Ishikawa (cell line): ENCODE measurements around the gene URB1.

ENCODE experiments used
- CEBPB ChIP-seq: IDR thresholded peaks from 2 replicates; pipeline ENCODE4 v1.6.1; 2012
- CREB1 ChIP-seq: IDR thresholded peaks from 2 replicates; pipeline ENCODE4 v1.6.1; 2012; ENCODE audit warnings: low read depth
- EGR1 ChIP-seq: IDR thresholded peaks from 2 replicates; pipeline ENCODE4 v1.6.1; 2012
- EP300 ChIP-seq: IDR thresholded peaks from 2 replicates; pipeline ENCODE4 v1.6.1; 2012; ENCODE audit warnings: borderline replicate concordance
- RAD21 ChIP-seq: IDR thresholded peaks from 2 replicates; pipeline ENCODE4 v1.6.1; 2012; ENCODE audit warnings: low read depth
- TAF1 ChIP-seq: IDR thresholded peaks from 2 replicates; pipeline ENCODE4 v1.6.1; 2012; ENCODE audit warnings: low read depth, mild to moderate bottlenecking
- TCF12 ChIP-seq: IDR thresholded peaks from 2 replicates; pipeline ENCODE4 v1.6.1; 2012; ENCODE audit warnings: low read depth
- TEAD4 ChIP-seq: IDR thresholded peaks from 2 replicates; pipeline ENCODE4 v1.6.1; 2012
- ZBTB7A ChIP-seq: IDR thresholded peaks from 2 replicates; pipeline ENCODE4 v1.6.1; 2012; ENCODE audit warnings: low read depth
- TF ChIP-seq, protein P1 (sequence below): IDR thresholded peaks from 2 replicates; pipeline ENCODE4 v1.6.1; 2012; ENCODE audit warnings: low read depth, mild to moderate bottlenecking
- TF ChIP-seq, protein P2 (sequence below): IDR thresholded peaks from 2 replicates; pipeline ENCODE4 v1.6.1; 2012

DNA sequence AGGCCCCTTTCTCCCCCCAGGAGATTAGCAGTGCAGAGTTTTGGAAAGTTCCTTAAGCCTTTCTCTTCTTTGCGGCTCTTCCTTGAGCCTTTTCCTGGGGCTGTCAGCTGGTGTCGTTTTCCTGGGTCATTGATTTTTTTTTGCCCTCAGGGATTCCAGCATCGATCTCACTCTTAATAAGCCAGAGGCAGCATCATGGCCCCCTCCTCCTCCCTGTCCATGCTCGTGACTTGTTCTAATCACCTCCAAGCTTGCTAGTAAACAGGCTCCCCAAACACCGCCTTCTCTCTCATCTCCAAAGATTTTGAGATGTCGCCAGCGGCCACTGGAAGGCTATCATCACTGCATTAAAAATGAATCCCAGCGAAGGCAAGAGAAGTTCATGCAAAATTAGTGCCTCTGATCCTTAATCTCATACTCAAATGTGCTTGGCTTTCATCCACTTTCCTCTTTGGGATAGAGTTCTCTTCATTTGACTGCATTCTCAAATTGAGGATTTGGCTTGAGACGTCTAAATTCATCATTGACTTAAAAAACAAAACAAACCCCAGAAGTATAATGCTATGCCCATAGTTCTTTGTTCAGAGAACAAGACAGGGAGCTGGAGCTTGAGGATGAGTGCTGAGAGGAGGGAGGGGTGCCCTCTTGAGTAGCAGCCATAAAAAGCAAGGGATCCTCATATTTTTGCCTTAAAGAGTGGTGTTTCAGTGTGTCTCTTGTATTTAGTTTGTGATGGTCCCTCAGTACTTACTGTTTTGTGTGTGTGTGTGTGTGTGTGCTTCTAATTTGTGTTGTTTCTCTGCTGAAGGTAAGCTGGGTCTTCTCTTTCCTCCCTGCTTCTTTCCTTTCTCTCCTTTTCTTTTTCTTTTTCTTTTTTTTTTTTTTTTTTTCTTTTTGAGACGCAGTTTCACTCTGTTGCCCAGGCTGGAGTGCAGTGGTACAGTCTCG is 22.9 kb upstream of the URB1 start:
- TF ChIP-seq EP300 (no peak), CREB1 (no peak), EGR1 (no peak), TAF1 (no peak), TCF12 (no peak), TEAD4 (no peak), RAD21 (no peak), CEBPB (no peak), ZBTB7A (no peak)
- TF ChIP-seq, protein P1, sequence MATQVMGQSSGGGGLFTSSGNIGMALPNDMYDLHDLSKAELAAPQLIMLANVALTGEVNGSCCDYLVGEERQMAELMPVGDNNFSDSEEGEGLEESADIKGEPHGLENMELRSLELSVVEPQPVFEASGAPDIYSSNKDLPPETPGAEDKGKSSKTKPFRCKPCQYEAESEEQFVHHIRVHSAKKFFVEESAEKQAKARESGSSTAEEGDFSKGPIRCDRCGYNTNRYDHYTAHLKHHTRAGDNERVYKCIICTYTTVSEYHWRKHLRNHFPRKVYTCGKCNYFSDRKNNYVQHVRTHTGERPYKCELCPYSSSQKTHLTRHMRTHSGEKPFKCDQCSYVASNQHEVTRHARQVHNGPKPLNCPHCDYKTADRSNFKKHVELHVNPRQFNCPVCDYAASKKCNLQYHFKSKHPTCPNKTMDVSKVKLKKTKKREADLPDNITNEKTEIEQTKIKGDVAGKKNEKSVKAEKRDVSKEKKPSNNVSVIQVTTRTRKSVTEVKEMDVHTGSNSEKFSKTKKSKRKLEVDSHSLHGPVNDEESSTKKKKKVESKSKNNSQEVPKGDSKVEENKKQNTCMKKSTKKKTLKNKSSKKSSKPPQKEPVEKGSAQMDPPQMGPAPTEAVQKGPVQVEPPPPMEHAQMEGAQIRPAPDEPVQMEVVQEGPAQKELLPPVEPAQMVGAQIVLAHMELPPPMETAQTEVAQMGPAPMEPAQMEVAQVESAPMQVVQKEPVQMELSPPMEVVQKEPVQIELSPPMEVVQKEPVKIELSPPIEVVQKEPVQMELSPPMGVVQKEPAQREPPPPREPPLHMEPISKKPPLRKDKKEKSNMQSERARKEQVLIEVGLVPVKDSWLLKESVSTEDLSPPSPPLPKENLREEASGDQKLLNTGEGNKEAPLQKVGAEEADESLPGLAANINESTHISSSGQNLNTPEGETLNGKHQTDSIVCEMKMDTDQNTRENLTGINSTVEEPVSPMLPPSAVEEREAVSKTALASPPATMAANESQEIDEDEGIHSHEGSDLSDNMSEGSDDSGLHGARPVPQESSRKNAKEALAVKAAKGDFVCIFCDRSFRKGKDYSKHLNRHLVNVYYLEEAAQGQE: no peak
- TF ChIP-seq, protein P2, sequence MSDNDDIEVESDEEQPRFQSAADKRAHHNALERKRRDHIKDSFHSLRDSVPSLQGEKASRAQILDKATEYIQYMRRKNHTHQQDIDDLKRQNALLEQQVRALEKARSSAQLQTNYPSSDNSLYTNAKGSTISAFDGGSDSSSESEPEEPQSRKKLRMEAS: no peak
